Neural cell (in vitro differentiated cells): Measurements from ENCODE around the gene PRKCE. TPM values are rescaled to one million over a fixed set of nuclear protein-coding genes. Genes with fewer than 3 reads are reported as not detected.

Experiments used
- H2AFZ ChIP-seq: fragments of 200-600, 300-800 bp; sonication (generic), shearing (Covaris generic); 2 replicates; pipeline ENCODE4 v1.6.0; 2014; ENCODE audit warnings: low read depth, mild to moderate bottlenecking, antibody characterized with exemption, low read length, moderate library complexity
- H3F3A ChIP-seq: fragments of 200-600 bp; shearing (Covaris generic); 2 replicates; pipeline ENCODE4 v1.6.1; 2016; ENCODE audit warnings: mild to moderate bottlenecking, moderate library complexity, mixed read lengths, antibody characterized with exemption, low read length; ENCODE audit not compliant: insufficient read depth, poor library complexity, severe bottlenecking
- H3K27ac ChIP-seq: fragments of 200-600, 300-800 bp; sonication (generic), shearing (Covaris generic); 2 replicates; pipeline ENCODE4 v1.5.1; 2014; ENCODE audit warnings: mild to moderate bottlenecking, low read length, moderate library complexity
- H3K27me3 ChIP-seq: fragments of 300-800, 200-600 bp; sonication (generic), shearing (Covaris generic); 2 replicates; pipeline ENCODE4 v1.6.0; 2014; ENCODE audit warnings: mild to moderate bottlenecking, low read depth, low read length, moderate library complexity; ENCODE audit not compliant: insufficient read depth
- H3K36me3 ChIP-seq: fragments of 300-800, 200-600 bp; sonication (generic), shearing (Covaris generic); 2 replicates; pipeline ENCODE4 v1.5.1; 2014; ENCODE audit warnings: mild to moderate bottlenecking, antibody characterized with exemption, low read length, moderate library complexity; ENCODE audit not compliant: insufficient read depth
- H3K4me2 ChIP-seq: fragments of 300-800, 200-600 bp; sonication (generic), shearing (Covaris generic); 2 replicates; pipeline ENCODE4 v1.6.0; 2014; ENCODE audit warnings: mild to moderate bottlenecking, low read length
- H3K4me3 ChIP-seq: fragments of 300-800, 200-600 bp; sonication (generic), shearing (Covaris generic); 2 replicates; pipeline ENCODE4 v1.5.1; 2014; ENCODE audit warnings: mild to moderate bottlenecking, low read length, moderate library complexity
- H3K79me2 ChIP-seq: fragments of 200-600 bp; shearing (Covaris generic); replicated peaks from 2 replicates; pipeline ENCODE4 v1.6.0; 2014; ENCODE audit warnings: mild to moderate bottlenecking, low read length, moderate library complexity; ENCODE audit not compliant: insufficient read depth
- H3K9ac ChIP-seq: fragments of 300-800, 200-600 bp; sonication (generic), shearing (Covaris generic); 2 replicates; pipeline ENCODE4 v1.6.1; 2016; ENCODE audit warnings: mild to moderate bottlenecking, low read length, mixed read lengths
- H3K9me2 ChIP-seq: fragments of 200-600 bp; shearing (Covaris generic); 2 replicates; pipeline ENCODE4 v1.6.1; 2016; ENCODE audit warnings: mild to moderate bottlenecking, low read length, mixed read lengths; ENCODE audit not compliant: insufficient read depth
- H3K9me3 ChIP-seq: fragments of 200-600, 300-800 bp; sonication (generic), shearing (Covaris generic); 2 replicates; pipeline ENCODE4 v1.6.1; 2016; ENCODE audit warnings: mild to moderate bottlenecking, mixed run types, low read length, moderate library complexity, mixed read lengths
- H4K20me1 ChIP-seq: fragments of 200-600 bp; shearing (Covaris generic); 2 replicates; pipeline ENCODE4 v1.6.1; 2016; ENCODE audit warnings: mild to moderate bottlenecking, mixed run types; ENCODE audit not compliant: insufficient read depth
- CTCF ChIP-seq: fragments of 450-650 bp; IDR thresholded peaks from 2 replicates; pipeline ENCODE4 v1.5.1; 2014; ENCODE audit warnings: antibody characterized with exemption, mild to moderate bottlenecking, moderate library complexity; ENCODE audit not compliant: poor library complexity, severe bottlenecking
- EP300 ChIP-seq: fragments of 450-650 bp; conservative IDR thresholded peaks from 2 replicates; pipeline ENCODE4 v1.6.1; 2014; ENCODE audit warnings: antibody characterized with exemption, mild to moderate bottlenecking, moderate library complexity; ENCODE audit not compliant: poor library complexity, severe bottlenecking
- EZH2 ChIP-seq: fragments of 200-600, 300-800 bp; shearing (Covaris generic), sonication (generic); IDR thresholded peaks from 2 replicates; pipeline ENCODE4 v1.6.1; 2014; ENCODE audit warnings: antibody characterized with exemption, low read length, borderline replicate concordance, mild to moderate bottlenecking; ENCODE audit not compliant: insufficient read depth, poor library complexity, severe bottlenecking
- MXI1 ChIP-seq: fragments of 450-650 bp; conservative IDR thresholded peaks from 2 replicates; pipeline ENCODE4 v1.6.1; 2014; ENCODE audit warnings: antibody characterized with exemption, mild to moderate bottlenecking; ENCODE audit not compliant: poor library complexity, severe bottlenecking
- POLR2AphosphoS5 ChIP-seq: IDR thresholded peaks from 2 replicates; pipeline ENCODE4 v1.6.1; 2012
- RAD21 ChIP-seq: fragments of 450-650 bp; conservative IDR thresholded peaks from 2 replicates; pipeline ENCODE4 v1.6.1; 2014; ENCODE audit warnings: antibody characterized with exemption, mild to moderate bottlenecking, moderate library complexity
- REST ChIP-seq: IDR thresholded peaks from 2 replicates; pipeline ENCODE4 v1.6.1; 2012; ENCODE audit warnings: borderline replicate concordance
- SMC3 ChIP-seq: fragments of 450-650 bp; conservative IDR thresholded peaks from 2 replicates; pipeline ENCODE4 v1.6.1; 2014; ENCODE audit warnings: antibody characterized with exemption, mild to moderate bottlenecking, moderate library complexity; ENCODE audit not compliant: poor library complexity
- TAF1 ChIP-seq: IDR thresholded peaks from 2 replicates; pipeline ENCODE4 v1.6.1; 2012; ENCODE audit warnings: low read depth
- polyA plus RNA-seq: library from polyadenylated mRNA; depleted of rRNA; stranded (reverse); fragments of >200 nt; gene quantifications from 2 replicates; pipeline ENCODE4 v1.2.3, GENCODE V29; 2014

The PRKCE gene
- polyA plus RNA-seq, 1 donor from 2014 or later: 5.4 TPM

- no peaks in the 10 kb centered on the region for H3K79me2 ChIP-seq
- H3K27me3 ChIP-seq: peaks cover under 1% of the 10 kb centered on the region
- no peak overlapping the region for H3K4me2 ChIP-seq
- TF ChIP-seq REST (no peak), EZH2 (no peak), SMC3 (no peak), TAF1 (no peak), MXI1 (no peak), EP300 (no peak), RAD21 (no peak), POLR2AphosphoS5 (no peak), CTCF (no peak)
- no peaks in the 10 kb centered on the region for H3K36me3 ChIP-seq
- no peak overlapping the region for H3K9ac ChIP-seq
- no peak overlapping the region for H3K27ac ChIP-seq
- H2AFZ ChIP-seq: no peak overlapping the region
- H3F3A ChIP-seq: no peaks in the 10 kb centered on the region
- no peaks in the 10 kb centered on the region for H3K9me2 ChIP-seq
- no peaks in the 10 kb centered on the region for H3K9me3 ChIP-seq
- H4K20me1 ChIP-seq: no peaks in the 10 kb centered on the region
- no peak overlapping the region for H3K4me3 ChIP-seq
These were observed 14.0 kb upstream of the PRKCE start for GRCh38 chr2:45637440-45637839.

GRCh38 chr2:45640576-45640975 is 10.9 kb upstream of the PRKCE start:
- no peaks in the 10 kb centered on the region for H3K36me3 ChIP-seq
- no peak for TF ChIP-seq RAD21
- no peak for TF ChIP-seq EZH2
- TF ChIP-seq POLR2AphosphoS5: no peak
- TF ChIP-seq EP300: no peak
- TF ChIP-seq REST: no peak
- no peak for TF ChIP-seq SMC3
- TF ChIP-seq CTCF: no peak
- H3K4me3 ChIP-seq: no peak overlapping the region

More at GRCh38 chr2:45640576-45640975, 10.9 kb upstream of the PRKCE start:
- Histone ChIP-seq H3K4me2 (no peak overlapping the region), H3K9ac (no peak overlapping the region), H3K79me2 (no peaks in the 10 kb centered on the region), H3K27me3 (peaks cover 12% of the 10 kb centered on the region), H2AFZ (no peak overlapping the region), H3K27ac (no peak overlapping the region), H4K20me1 (no peaks in the 10 kb centered on the region), H3F3A (no peaks in the 10 kb centered on the region), H3K9me3 (no peaks in the 10 kb centered on the region), H3K9me2 (no peaks in the 10 kb centered on the region)
